GM12878 (cell line): ENCODE data around the gene LRP1B. TPM values are rescaled to one million over a fixed set of nuclear protein-coding genes. Genes with fewer than 3 reads are reported as not detected.

ENCODE experiments used
- ATAC-seq: fragments of 200-7000 bp; cut with Tn5 transposase; 3 replicates; pipeline ENCODE4 v1.9.1; 2020; ENCODE audit warnings: mild to moderate bottlenecking, moderate library complexity
- BruUV-seq: library from RNA; stranded (reverse); fragments of 400-500 nt; replicated peaks from 2 replicates; lab custom pipeline; 2021; lab: Mats Ljungman, UMichigan
- CTCF ChIA-PET: fragments of 300-600 bp; sonication (Branson Sonifier 250); formaldehyde crosslinking; extraction: SDS; loops from one replicate; lab custom pipeline; 2021; ENCODE audit warnings: inconsistent platforms; lab: Yijun Ruan, JAX
- POLR2A ChIA-PET: fragments of 350-600 bp; formaldehyde crosslinking; extraction: SDS; loops from one replicate; lab custom pipeline; 2021; ENCODE audit warnings: inconsistent platforms; lab: Charles Lee
- RAD21 ChIA-PET: fragments of 300-600 bp; sonication (Branson Sonifier 250); formaldehyde crosslinking; loops from one replicate; lab custom pipeline; 2023; ENCODE audit warnings: antibody characterized with exemption; ENCODE audit not compliant: unreplicated experiment; lab: Charles Lee
- SMC1A ChIA-PET: fragments of 300-600 bp; sonication (Branson Sonifier 250); formaldehyde crosslinking; loops from one replicate; lab custom pipeline; 2023; ENCODE audit not compliant: unreplicated experiment, uncharacterized antibody; lab: Charles Lee
- DNase-seq: peaks from one replicate; pipeline ENCODE4 v3.0.0-alpha.2; 2011; ENCODE audit warnings: low read depth, low spot score
- FAIRE-seq: peaks from 3 replicates; lab custom pipeline; 2011; peaks lifted over from hg19 to GRCh38; lab: Jason Lieb, UNC
- H2AFZ ChIP-seq: 2 replicates; pipeline ENCODE4 v1.6.0; 2011; ENCODE audit warnings: low read depth, low read length, control low read depth; ENCODE audit not compliant: control insufficient read depth
- H3K27ac ChIP-seq: 2 replicates; pipeline ENCODE4 v1.5.1; 2011; ENCODE audit warnings: control low read depth; ENCODE audit not compliant: control insufficient read depth, insufficient read depth
- H3K27me3 ChIP-seq, 2 experiments: replicated peaks in 1 of 2; 2 replicates each; pipeline versions ENCODE4 v1.6.0 to v1.6.1; 2011; ENCODE audit warnings: low read length in 1 of 2; ENCODE audit not compliant: control insufficient read depth in 2 of 2, insufficient read depth in 2 of 2
- H3K36me3 ChIP-seq, 2 experiments: 2 replicates each; pipeline ENCODE4 v1.5.1; 2011; ENCODE audit warnings: low read length in 1 of 2; ENCODE audit not compliant: control insufficient read depth in 2 of 2, insufficient read depth in 2 of 2
- H3K4me1 ChIP-seq: 2 replicates; pipeline ENCODE4 v1.6.1; 2011; ENCODE audit warnings: mild to moderate bottlenecking, low read length, moderate library complexity, mixed read lengths; ENCODE audit not compliant: control insufficient read depth, insufficient read depth
- H3K4me2 ChIP-seq: 2 replicates; pipeline ENCODE4 v1.6.0; 2011; ENCODE audit warnings: control low read depth; ENCODE audit not compliant: control insufficient read depth, insufficient read depth
- H3K4me3 ChIP-seq: fragments of 200-600 bp; sonication (generic); 2 replicates; pipeline ENCODE4 v1.5.1; 2016
- H3K79me2 ChIP-seq: 2 replicates; pipeline ENCODE4 v1.6.0; 2011; ENCODE audit warnings: low read length; ENCODE audit not compliant: control insufficient read depth, insufficient read depth
- H3K9ac ChIP-seq: 2 replicates; pipeline ENCODE4 v1.8.0; 2011; ENCODE audit warnings: low read length, control low read depth, mixed read lengths; ENCODE audit not compliant: control insufficient read depth, insufficient read depth
- H3K9me3 ChIP-seq: replicated peaks from 3 replicates; pipeline ENCODE4 v1.5.1; 2011; ENCODE audit warnings: mild to moderate bottlenecking, low read length; ENCODE audit not compliant: control insufficient read depth, insufficient read depth
- H4K20me1 ChIP-seq: 2 replicates; pipeline ENCODE4 v1.6.0; 2011; ENCODE audit not compliant: control insufficient read depth, insufficient read depth
- BACH1 ChIP-seq: fragments of 450-650 bp; IDR thresholded peaks from 2 replicates; pipeline ENCODE4 v1.6.1; 2017; ENCODE audit warnings: mild to moderate bottlenecking, borderline replicate concordance
- CBX5 ChIP-seq: sonication (generic); IDR thresholded peaks from 2 replicates; pipeline ENCODE4 v1.6.1; 2016; ENCODE audit warnings: low read depth, moderate library complexity, mild to moderate bottlenecking, inconsistent platforms
- DPF2 ChIP-seq: fragments of 450-650 bp; IDR thresholded peaks from 2 replicates; pipeline ENCODE4 v1.6.1; 2017; ENCODE audit warnings: mild to moderate bottlenecking
- EZH2 ChIP-seq: IDR thresholded peaks from 2 replicates; pipeline ENCODE4 v1.6.1; 2012; ENCODE audit warnings: low read depth, mild to moderate bottlenecking, control low read depth, inconsistent platforms, low read length, borderline replicate concordance; ENCODE audit not compliant: control insufficient read depth
- MYC ChIP-seq: IDR thresholded peaks from 2 replicates; pipeline ENCODE4 v1.6.1; 2011; ENCODE audit warnings: mild to moderate bottlenecking, low read length, moderate library complexity, inconsistent platforms; ENCODE audit not compliant: insufficient read depth, insufficient replicate concordance, insufficient read length, severe bottlenecking
- NR2F1 ChIP-seq: fragments of 450-650 bp; conservative IDR thresholded peaks from 2 replicates; pipeline ENCODE4 v1.6.1; 2017; ENCODE audit warnings: mild to moderate bottlenecking
- RUNX3 ChIP-seq: IDR thresholded peaks from 2 replicates; pipeline ENCODE4 v1.6.1; 2012; ENCODE audit warnings: low read length, inconsistent platforms
- whole genome bisulfite sequencing: methylation state at CpG from one replicate; pipeline ENCODE4 v1.1.6; 2016; ENCODE audit warnings: low lambda C conversion rate; ENCODE audit not compliant: insufficient replicate concordance, insufficient coverage; ENCODE audit errors: missing lambda C conversion rate; 5-methylcytosine and 5-hydroxymethylcytosine counted together
- in situ Hi-C: fragments of 300-500 bp; cut with MboI; formaldehyde crosslinking; loops from 9 replicates; pipeline ENCODE4 v1.14.3; 2018; ENCODE audit warnings: mixed read lengths
- intact Hi-C: fragments of 100-400 bp; cut with micrococcal nuclease; formaldehyde crosslinking; loops from one replicate; pipeline ENCODE4 v1.14.2; 2022; ENCODE audit not compliant: unreplicated experiment
- polyA plus RNA-seq, 11 experiments: library from polyadenylated mRNA; depleted of rRNA in 4 of 11; unstranded in 6 of 11; stranded (reverse) in 5 of 11; fragments of >200 nt; fragmentation: Nextera tagmentation in 4 of 11; fragmentation: Illumina TruSeq in 1 of 11; extraction: Ambion mirVana in 4 of 11; extraction: Trizol in 1 of 11; gene quantifications; 1 replicate in 1 of 11; 2 replicates in 10 of 11; pipeline versions ENCODE4 v1.2.1 to v1.2.3, GENCODE V29; 2011 to 2016; ENCODE audit warnings: inconsistent platforms in 2 of 11, missing spikeins in 2 of 11, low read depth in 1 of 11
- total RNA-seq, 4 experiments: library from RNA; depleted of rRNA in 3 of 4; stranded (reverse); fragments of >200 nt in 3 of 4; fragmentation: Illumina TruSeq in 1 of 4; extraction: Trizol in 1 of 4; gene quantifications; 2 replicates each; pipeline versions ENCODE4 v1.2.1 to v1.2.3, GENCODE V29; 2013 to 2021
- TF ChIP-seq, protein P1 (sequence below): fragments of 450-650 bp; IDR thresholded peaks from 2 replicates; pipeline ENCODE4 v1.6.1; 2017; ENCODE audit warnings: mild to moderate bottlenecking, moderate library complexity
- TF ChIP-seq, protein P2 (sequence below): fragments of 450-650 bp; IDR thresholded peaks from 2 replicates; pipeline ENCODE4 v1.6.1; 2016; ENCODE audit warnings: mild to moderate bottlenecking, moderate library complexity, borderline replicate concordance
- TF ChIP-seq, protein P3 (sequence below): IDR thresholded peaks from 2 replicates; pipeline ENCODE4 v1.6.1; 2011; ENCODE audit warnings: low read depth, low read length, improper control_type of control experiment, borderline replicate concordance
- TF ChIP-seq, protein P4 (sequence below): fragments of 450-650 bp; IDR thresholded peaks from 2 replicates; pipeline ENCODE4 v1.6.1; 2017; ENCODE audit warnings: antibody characterized with exemption, mild to moderate bottlenecking, moderate library complexity

LRP1B gene
- total and polyA plus RNA-seq, 10 of the 15 experiments (the other 5 are each of a cell fraction or from before 2014, with no cell fraction given), result under 0.01 to 0.06 (median 0.03) TPM; not detected in 5

DNA sequence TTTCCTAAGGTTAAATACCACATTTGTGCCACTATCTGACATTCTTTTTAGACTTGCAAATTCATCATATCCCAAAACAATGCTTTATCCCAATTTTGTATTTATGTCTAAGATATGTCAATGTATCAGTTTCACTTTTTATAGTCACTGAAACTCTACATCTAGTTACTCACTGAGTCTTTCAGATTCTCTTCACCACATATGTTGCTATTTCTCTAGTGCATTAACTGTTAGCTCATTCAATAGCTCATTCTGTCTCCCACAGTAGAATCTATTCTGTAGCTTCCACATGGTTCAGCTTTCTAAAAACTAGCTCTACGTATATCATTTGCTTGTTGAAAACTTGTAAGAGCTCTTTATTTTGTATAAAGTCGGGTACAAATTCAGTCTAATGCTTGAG is 1930.1 kb downstream of the LRP1B start:
- ChIA-PET RAD21 (no interaction called here), SMC1A (no interaction called here), CTCF (no interaction called here), POLR2A (no interaction called here)
- H3K4me2 ChIP-seq, result no peak overlapping the region
- H3K27me3 ChIP-seq, result no peaks in the 10 kb centered on the region
- H3K9ac ChIP-seq, result no peak overlapping the region
- 3% methylated on average over 2 of the region's 2 CpGs for WGBS
- in situ Hi-C loops, result no loop called here
- ATAC-seq (peak; percentile 51), FAIRE-seq (no peak), DNase-seq (no peak)
- no peak overlapping the region for H3K27ac ChIP-seq
- no peaks in the 10 kb centered on the region for H3K36me3 ChIP-seq
- BruUV-seq, result no TSS peak
- no peaks in the 10 kb centered on the region for H3K79me2 ChIP-seq
- H4K20me1 ChIP-seq, result no peaks in the 10 kb centered on the region
- H3K4me3 ChIP-seq, result no peak overlapping the region
- H3K4me1 ChIP-seq, result no peaks in the 10 kb centered on the region
- no peaks in the 10 kb centered on the region for H3K9me3 ChIP-seq
- no peak overlapping the region for H2AFZ ChIP-seq
- intact Hi-C loops, result no loop called here
- no peak for TF ChIP-seq NR2F1
- TF ChIP-seq, protein P1, sequence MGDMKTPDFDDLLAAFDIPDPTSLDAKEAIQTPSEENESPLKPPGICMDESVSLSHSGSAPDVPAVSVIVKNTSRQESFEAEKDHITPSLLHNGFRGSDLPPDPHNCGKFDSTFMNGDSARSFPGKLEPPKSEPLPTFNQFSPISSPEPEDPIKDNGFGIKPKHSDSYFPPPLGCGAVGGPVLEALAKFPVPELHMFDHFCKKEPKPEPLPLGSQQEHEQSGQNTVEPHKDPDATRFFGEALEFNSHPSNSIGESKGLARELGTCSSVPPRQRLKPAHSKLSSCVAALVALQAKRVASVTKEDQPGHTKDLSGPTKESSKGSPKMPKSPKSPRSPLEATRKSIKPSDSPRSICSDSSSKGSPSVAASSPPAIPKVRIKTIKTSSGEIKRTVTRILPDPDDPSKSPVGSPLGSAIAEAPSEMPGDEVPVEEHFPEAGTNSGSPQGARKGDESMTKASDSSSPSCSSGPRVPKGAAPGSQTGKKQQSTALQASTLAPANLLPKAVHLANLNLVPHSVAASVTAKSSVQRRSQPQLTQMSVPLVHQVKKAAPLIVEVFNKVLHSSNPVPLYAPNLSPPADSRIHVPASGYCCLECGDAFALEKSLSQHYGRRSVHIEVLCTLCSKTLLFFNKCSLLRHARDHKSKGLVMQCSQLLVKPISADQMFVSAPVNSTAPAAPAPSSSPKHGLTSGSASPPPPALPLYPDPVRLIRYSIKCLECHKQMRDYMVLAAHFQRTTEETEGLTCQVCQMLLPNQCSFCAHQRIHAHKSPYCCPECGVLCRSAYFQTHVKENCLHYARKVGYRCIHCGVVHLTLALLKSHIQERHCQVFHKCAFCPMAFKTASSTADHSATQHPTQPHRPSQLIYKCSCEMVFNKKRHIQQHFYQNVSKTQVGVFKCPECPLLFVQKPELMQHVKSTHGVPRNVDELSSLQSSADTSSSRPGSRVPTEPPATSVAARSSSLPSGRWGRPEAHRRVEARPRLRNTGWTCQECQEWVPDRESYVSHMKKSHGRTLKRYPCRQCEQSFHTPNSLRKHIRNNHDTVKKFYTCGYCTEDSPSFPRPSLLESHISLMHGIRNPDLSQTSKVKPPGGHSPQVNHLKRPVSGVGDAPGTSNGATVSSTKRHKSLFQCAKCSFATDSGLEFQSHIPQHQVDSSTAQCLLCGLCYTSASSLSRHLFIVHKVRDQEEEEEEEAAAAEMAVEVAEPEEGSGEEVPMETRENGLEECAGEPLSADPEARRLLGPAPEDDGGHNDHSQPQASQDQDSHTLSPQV, result no peak
- no peak for TF ChIP-seq EZH2
- TF ChIP-seq, protein P2, sequence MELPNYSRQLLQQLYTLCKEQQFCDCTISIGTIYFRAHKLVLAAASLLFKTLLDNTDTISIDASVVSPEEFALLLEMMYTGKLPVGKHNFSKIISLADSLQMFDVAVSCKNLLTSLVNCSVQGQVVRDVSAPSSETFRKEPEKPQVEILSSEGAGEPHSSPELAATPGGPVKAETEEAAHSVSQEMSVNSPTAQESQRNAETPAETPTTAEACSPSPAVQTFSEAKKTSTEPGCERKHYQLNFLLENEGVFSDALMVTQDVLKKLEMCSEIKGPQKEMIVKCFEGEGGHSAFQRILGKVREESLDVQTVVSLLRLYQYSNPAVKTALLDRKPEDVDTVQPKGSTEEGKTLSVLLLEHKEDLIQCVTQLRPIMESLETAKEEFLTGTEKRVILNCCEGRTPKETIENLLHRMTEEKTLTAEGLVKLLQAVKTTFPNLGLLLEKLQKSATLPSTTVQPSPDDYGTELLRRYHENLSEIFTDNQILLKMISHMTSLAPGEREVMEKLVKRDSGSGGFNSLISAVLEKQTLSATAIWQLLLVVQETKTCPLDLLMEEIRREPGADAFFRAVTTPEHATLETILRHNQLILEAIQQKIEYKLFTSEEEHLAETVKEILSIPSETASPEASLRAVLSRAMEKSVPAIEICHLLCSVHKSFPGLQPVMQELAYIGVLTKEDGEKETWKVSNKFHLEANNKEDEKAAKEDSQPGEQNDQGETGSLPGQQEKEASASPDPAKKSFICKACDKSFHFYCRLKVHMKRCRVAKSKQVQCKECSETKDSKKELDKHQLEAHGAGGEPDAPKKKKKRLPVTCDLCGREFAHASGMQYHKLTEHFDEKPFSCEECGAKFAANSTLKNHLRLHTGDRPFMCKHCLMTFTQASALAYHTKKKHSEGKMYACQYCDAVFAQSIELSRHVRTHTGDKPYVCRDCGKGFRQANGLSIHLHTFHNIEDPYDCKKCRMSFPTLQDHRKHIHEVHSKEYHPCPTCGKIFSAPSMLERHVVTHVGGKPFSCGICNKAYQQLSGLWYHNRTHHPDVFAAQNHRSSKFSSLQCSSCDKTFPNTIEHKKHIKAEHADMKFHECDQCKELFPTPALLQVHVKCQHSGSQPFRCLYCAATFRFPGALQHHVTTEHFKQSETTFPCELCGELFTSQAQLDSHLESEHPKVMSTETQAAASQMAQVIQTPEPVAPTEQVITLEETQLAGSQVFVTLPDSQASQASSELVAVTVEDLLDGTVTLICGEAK, result no peak
- no peak for TF ChIP-seq CBX5
- TF ChIP-seq, protein P3, sequence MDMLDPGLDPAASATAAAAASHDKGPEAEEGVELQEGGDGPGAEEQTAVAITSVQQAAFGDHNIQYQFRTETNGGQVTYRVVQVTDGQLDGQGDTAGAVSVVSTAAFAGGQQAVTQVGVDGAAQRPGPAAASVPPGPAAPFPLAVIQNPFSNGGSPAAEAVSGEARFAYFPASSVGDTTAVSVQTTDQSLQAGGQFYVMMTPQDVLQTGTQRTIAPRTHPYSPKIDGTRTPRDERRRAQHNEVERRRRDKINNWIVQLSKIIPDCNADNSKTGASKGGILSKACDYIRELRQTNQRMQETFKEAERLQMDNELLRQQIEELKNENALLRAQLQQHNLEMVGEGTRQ, result no peak
- no peak for TF ChIP-seq MYC
- TF ChIP-seq BACH1, result no peak
- TF ChIP-seq, protein P4, sequence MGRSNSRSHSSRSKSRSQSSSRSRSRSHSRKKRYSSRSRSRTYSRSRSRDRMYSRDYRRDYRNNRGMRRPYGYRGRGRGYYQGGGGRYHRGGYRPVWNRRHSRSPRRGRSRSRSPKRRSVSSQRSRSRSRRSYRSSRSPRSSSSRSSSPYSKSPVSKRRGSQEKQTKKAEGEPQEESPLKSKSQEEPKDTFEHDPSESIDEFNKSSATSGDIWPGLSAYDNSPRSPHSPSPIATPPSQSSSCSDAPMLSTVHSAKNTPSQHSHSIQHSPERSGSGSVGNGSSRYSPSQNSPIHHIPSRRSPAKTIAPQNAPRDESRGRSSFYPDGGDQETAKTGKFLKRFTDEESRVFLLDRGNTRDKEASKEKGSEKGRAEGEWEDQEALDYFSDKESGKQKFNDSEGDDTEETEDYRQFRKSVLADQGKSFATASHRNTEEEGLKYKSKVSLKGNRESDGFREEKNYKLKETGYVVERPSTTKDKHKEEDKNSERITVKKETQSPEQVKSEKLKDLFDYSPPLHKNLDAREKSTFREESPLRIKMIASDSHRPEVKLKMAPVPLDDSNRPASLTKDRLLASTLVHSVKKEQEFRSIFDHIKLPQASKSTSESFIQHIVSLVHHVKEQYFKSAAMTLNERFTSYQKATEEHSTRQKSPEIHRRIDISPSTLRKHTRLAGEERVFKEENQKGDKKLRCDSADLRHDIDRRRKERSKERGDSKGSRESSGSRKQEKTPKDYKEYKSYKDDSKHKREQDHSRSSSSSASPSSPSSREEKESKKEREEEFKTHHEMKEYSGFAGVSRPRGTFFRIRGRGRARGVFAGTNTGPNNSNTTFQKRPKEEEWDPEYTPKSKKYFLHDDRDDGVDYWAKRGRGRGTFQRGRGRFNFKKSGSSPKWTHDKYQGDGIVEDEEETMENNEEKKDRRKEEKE, result no peak
- no peak for TF ChIP-seq DPF2
- no peak for TF ChIP-seq RUNX3
